OCI-LY1 (cell line): ENCODE data around the gene EGFL7.

Experiments used
- H2AFZ ChIP-seq: fragments of 200-600 bp; sonication (generic), shearing (Covaris generic); 2 replicates; pipeline ENCODE4 v1.6.0; 2014; ENCODE audit warnings: antibody characterized with exemption, mild to moderate bottlenecking, low read length
- H3F3A ChIP-seq: fragments of 200-600 bp; sonication (generic), shearing (Covaris generic); 2 replicates; pipeline ENCODE4 v1.6.0; 2014; ENCODE audit warnings: mild to moderate bottlenecking, antibody characterized with exemption, low read length, moderate library complexity; ENCODE audit not compliant: insufficient read depth
- H3K27ac ChIP-seq: fragments of 200-600 bp; sonication (generic); 2 replicates; pipeline ENCODE4 v1.5.1; 2014; ENCODE audit warnings: low read length, mixed run types, mild to moderate bottlenecking, low read depth; ENCODE audit not compliant: poor library complexity, severe bottlenecking
- H3K27me3 ChIP-seq: fragments of 200-600 bp; sonication (generic); 2 replicates; pipeline ENCODE4 v1.6.0; 2014; ENCODE audit warnings: antibody characterized with exemption, mild to moderate bottlenecking, low read length, moderate library complexity; ENCODE audit not compliant: insufficient read depth
- H3K36me3 ChIP-seq: fragments of 200-600 bp; sonication (generic); 2 replicates; pipeline ENCODE4 v1.6.1; 2014; ENCODE audit warnings: mild to moderate bottlenecking, antibody characterized with exemption, low read length, moderate library complexity, mixed read lengths; ENCODE audit not compliant: insufficient read depth
- H3K4me1 ChIP-seq: fragments of 200-600 bp; sonication (generic); 2 replicates; pipeline ENCODE4 v1.5.1; 2014; ENCODE audit warnings: mild to moderate bottlenecking, low read length, moderate library complexity; ENCODE audit not compliant: insufficient read depth, severe bottlenecking
- H3K4me2 ChIP-seq: fragments of 200-600 bp; sonication (generic), shearing (Covaris generic); 2 replicates; pipeline ENCODE4 v1.6.1; 2014; ENCODE audit warnings: low read length
- H3K4me3 ChIP-seq: fragments of 200-600 bp; sonication (generic); 2 replicates; pipeline ENCODE4 v1.5.1; 2014; ENCODE audit warnings: low read length, low read depth, mild to moderate bottlenecking, mixed read lengths; ENCODE audit not compliant: poor library complexity, severe bottlenecking
- H3K79me2 ChIP-seq: fragments of 200-600 bp; shearing (Covaris generic); 2 replicates; pipeline ENCODE4 v1.6.1; 2016; ENCODE audit warnings: mixed run types, low read length, mixed read lengths; ENCODE audit not compliant: insufficient read depth
- H3K9ac ChIP-seq: fragments of 200-600 bp; sonication (generic), shearing (Covaris generic); 2 replicates; pipeline ENCODE4 v1.6.1; 2014; ENCODE audit warnings: mild to moderate bottlenecking, low read length, mixed read lengths
- H3K9me2 ChIP-seq: fragments of 200-600 bp; sonication (generic), shearing (Covaris generic); 2 replicates; pipeline ENCODE4 v1.6.1; 2014; ENCODE audit warnings: low read depth, mild to moderate bottlenecking, low read length, mixed read lengths
- H3K9me3 ChIP-seq: fragments of 200-600 bp; shearing (Covaris generic); 2 replicates; pipeline ENCODE4 v1.6.1; 2014; ENCODE audit warnings: low read length, mixed read lengths
- H4K20me1 ChIP-seq: fragments of 200-600 bp; sonication (generic), shearing (Covaris generic); 2 replicates; pipeline ENCODE4 v1.6.0; 2016; ENCODE audit warnings: mild to moderate bottlenecking, low read length; ENCODE audit not compliant: insufficient read depth
- EZH2 ChIP-seq: fragments of 200-600 bp; sonication (generic), shearing (Covaris generic); IDR thresholded peaks from 2 replicates; pipeline ENCODE4 v1.8.0; 2017; ENCODE audit warnings: borderline replicate concordance, mixed run types, mild to moderate bottlenecking, antibody characterized with exemption, low read length, moderate library complexity, mixed read lengths
- TF ChIP-seq, protein P1 (sequence below): fragments of 200-600 bp; sonication (generic), shearing (Covaris generic); IDR thresholded peaks from 2 replicates; pipeline ENCODE4 v1.5.1; 2017; ENCODE audit warnings: mild to moderate bottlenecking, antibody characterized with exemption, low read length, moderate library complexity, mixed read lengths

EGFL7 gene

GRCh38 chr9:136712690-136713544 lies 50.2 kb downstream of the EGFL7 start:
- H4K20me1 ChIP-seq, result no peaks in the 10 kb centered on the region
- TF ChIP-seq, protein P1, sequence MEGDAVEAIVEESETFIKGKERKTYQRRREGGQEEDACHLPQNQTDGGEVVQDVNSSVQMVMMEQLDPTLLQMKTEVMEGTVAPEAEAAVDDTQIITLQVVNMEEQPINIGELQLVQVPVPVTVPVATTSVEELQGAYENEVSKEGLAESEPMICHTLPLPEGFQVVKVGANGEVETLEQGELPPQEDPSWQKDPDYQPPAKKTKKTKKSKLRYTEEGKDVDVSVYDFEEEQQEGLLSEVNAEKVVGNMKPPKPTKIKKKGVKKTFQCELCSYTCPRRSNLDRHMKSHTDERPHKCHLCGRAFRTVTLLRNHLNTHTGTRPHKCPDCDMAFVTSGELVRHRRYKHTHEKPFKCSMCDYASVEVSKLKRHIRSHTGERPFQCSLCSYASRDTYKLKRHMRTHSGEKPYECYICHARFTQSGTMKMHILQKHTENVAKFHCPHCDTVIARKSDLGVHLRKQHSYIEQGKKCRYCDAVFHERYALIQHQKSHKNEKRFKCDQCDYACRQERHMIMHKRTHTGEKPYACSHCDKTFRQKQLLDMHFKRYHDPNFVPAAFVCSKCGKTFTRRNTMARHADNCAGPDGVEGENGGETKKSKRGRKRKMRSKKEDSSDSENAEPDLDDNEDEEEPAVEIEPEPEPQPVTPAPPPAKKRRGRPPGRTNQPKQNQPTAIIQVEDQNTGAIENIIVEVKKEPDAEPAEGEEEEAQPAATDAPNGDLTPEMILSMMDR, result no peak
- no peak for TF ChIP-seq EZH2
- H2AFZ ChIP-seq, result no peak overlapping the region

GRCh38 chr9:136713550-136713949 lies 50.8 kb downstream of the EGFL7 start:
- no peaks in the 10 kb centered on the region for H3K9me2 ChIP-seq
- H3K36me3 ChIP-seq, result no peaks in the 10 kb centered on the region
- H4K20me1 ChIP-seq, result no peaks in the 10 kb centered on the region
- no peaks in the 10 kb centered on the region for H3K79me2 ChIP-seq
- H3K4me1 ChIP-seq, result no peaks in the 10 kb centered on the region
- H2AFZ ChIP-seq, result no peak overlapping the region
- H3K27me3 ChIP-seq, result peaks cover 16% of the 10 kb centered on the region; the same call in 1 of the 2 replicates
- H3F3A ChIP-seq, result no peaks in the 10 kb centered on the region
- H3K4me2 ChIP-seq, result peak overlapping the region; percentile 48; the same call in 1 of the 2 replicates
- H3K9me3 ChIP-seq, result no peaks in the 10 kb centered on the region
- TF ChIP-seq EZH2, result no peak
- TF ChIP-seq, protein P1, result no peak
- no peak overlapping the region for H3K27ac ChIP-seq
- H3K4me3 ChIP-seq, result peak overlapping the region; percentile 48
- no peak overlapping the region; the same call in 1 of the 2 replicates for H3K9ac ChIP-seq

More at GRCh38 chr9:136712690-136713544, 50.2 kb downstream of the EGFL7 start:
- H3K4me2 ChIP-seq, result peak overlapping the region; percentile 48
- no peaks in the 10 kb centered on the region for H3K9me2 ChIP-seq
- H3K36me3 ChIP-seq, result no peaks in the 10 kb centered on the region
- H3K4me1 ChIP-seq, result no peaks in the 10 kb centered on the region
- no peaks in the 10 kb centered on the region for H3K79me2 ChIP-seq
- peak overlapping the region; percentile 19; the same call in 1 of the 2 replicates for H3K9ac ChIP-seq
- peaks cover 10% of the 10 kb centered on the region; the same call in 1 of the 2 replicates for H3K27me3 ChIP-seq
- H3K9me3 ChIP-seq, result no peaks in the 10 kb centered on the region
- H3F3A ChIP-seq, result no peaks in the 10 kb centered on the region
- H3K4me3 ChIP-seq, result peak overlapping the region; percentile 48
- no peak overlapping the region for H3K27ac ChIP-seq

GRCh38 chr9:136714096-136714892 lies 51.6 kb downstream of the EGFL7 start:
- Histone ChIP-seq H4K20me1 (no peaks in the 10 kb centered on the region), H3K27me3 (peaks cover 18% of the 10 kb centered on the region; the same call in 1 of the 2 replicates), H3K27ac (no peak overlapping the region), H3F3A (no peaks in the 10 kb centered on the region), H3K36me3 (no peaks in the 10 kb centered on the region), H3K9me3 (no peaks in the 10 kb centered on the region), H2AFZ (no peak overlapping the region), H3K9me2 (no peaks in the 10 kb centered on the region), H3K4me1 (no peaks in the 10 kb centered on the region), H3K4me3 (no peak overlapping the region), H3K79me2 (no peaks in the 10 kb centered on the region), H3K4me2 (no peak overlapping the region), H3K9ac (no peak overlapping the region)
- no peak for TF ChIP-seq EZH2
- TF ChIP-seq, protein P1, result no peak
